HG02798 (cell line): ENCODE results near the gene TREM1.
A peak's percentile ranks its signal among the peaks of the same experiment; 100 is the strongest.

Experiments used
- ATAC-seq: cut with Tn5 transposase; IDR thresholded peaks from one replicate; pipeline ENCODE4 v1.9.1; 2021; ENCODE audit warnings: mild to moderate bottlenecking; ENCODE audit not compliant: unreplicated experiment, poor library complexity

Gene TREM1

GRCh38 chr6:41286544-41287346 is at the start of gene TREM1:
Gene TREM1, minus strand, starts transcription at chr6:41286682. Its CDS starts 27 bp downstream, at chr6:41286655.
- no peak for ATAC-seq

GRCh38 chr6:41335943-41336342 is 49.5 kb upstream of the TREM1 start:
- ATAC-seq, result no peak

GRCh38 chr6:41335296-41335695 is 48.8 kb upstream of the TREM1 start, which contains the start of gene NCR2:
Gene NCR2, plus strand, starts transcription at chr6:41335608. Its CDS starts 269 bp downstream, at chr6:41335877.
- ATAC-seq, result no peak

GRCh38 chr6:41334482-41335040 is 48.1 kb upstream of the TREM1 start:
- ATAC-seq, result no peak

- no peak for ATAC-seq
These were observed 46.6 kb upstream of the TREM1 start for GRCh38 chr6:41332842-41333736.

- no peak for ATAC-seq
These were observed 45.8 kb upstream of the TREM1 start for GRCh38 chr6:41332241-41332640.

- ATAC-seq, result no peak
These were observed 45.1 kb upstream of the TREM1 start for GRCh38 chr6:41331401-41332150.

GRCh38 chr6:41327177-41327576 is 40.7 kb upstream of the TREM1 start:
- no peak for ATAC-seq

GRCh38 chr6:41326092-41326491 is 39.6 kb upstream of the TREM1 start:
- no peak for ATAC-seq

- no peak for ATAC-seq
These were observed 39.1 kb upstream of the TREM1 start for GRCh38 chr6:41325446-41326066.

GRCh38 chr6:41321183-41321582 is 34.7 kb upstream of the TREM1 start:
- no peak for ATAC-seq

- ATAC-seq, result peak; percentile 93
These were observed 32.4 kb upstream of the TREM1 start for GRCh38 chr6:41318654-41319565.

- ATAC-seq, result no peak
These were observed 31.8 kb upstream of the TREM1 start for GRCh38 chr6:41318261-41318653.

GRCh38 chr6:41315943-41316620 is 29.6 kb upstream of the TREM1 start:
- ATAC-seq, result no peak

- no peak for ATAC-seq
These were observed 28.7 kb upstream of the TREM1 start for GRCh38 chr6:41315203-41315602.

GRCh38 chr6:41306187-41306854 is 19.8 kb upstream of the TREM1 start:
- ATAC-seq, result no peak

GRCh38 chr6:41302638-41303037 is 16.2 kb upstream of the TREM1 start:
- no peak for ATAC-seq
